ENCODE measurements around the gene NRL.

- TF ChIP-seq, protein P1, sequence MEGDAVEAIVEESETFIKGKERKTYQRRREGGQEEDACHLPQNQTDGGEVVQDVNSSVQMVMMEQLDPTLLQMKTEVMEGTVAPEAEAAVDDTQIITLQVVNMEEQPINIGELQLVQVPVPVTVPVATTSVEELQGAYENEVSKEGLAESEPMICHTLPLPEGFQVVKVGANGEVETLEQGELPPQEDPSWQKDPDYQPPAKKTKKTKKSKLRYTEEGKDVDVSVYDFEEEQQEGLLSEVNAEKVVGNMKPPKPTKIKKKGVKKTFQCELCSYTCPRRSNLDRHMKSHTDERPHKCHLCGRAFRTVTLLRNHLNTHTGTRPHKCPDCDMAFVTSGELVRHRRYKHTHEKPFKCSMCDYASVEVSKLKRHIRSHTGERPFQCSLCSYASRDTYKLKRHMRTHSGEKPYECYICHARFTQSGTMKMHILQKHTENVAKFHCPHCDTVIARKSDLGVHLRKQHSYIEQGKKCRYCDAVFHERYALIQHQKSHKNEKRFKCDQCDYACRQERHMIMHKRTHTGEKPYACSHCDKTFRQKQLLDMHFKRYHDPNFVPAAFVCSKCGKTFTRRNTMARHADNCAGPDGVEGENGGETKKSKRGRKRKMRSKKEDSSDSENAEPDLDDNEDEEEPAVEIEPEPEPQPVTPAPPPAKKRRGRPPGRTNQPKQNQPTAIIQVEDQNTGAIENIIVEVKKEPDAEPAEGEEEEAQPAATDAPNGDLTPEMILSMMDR (IDR thresholded peaks at IDR 0.05 in 2 of 3, conservative IDR thresholded peaks at IDR 0.05 in 1 of 3; ENCODE audit: borderline replicate concordance in 1 of 3, insufficient read depth in 1 of 3, low read depth in 2 of 3, low read length in 2 of 3): no peak
- TF ChIP-seq EZH2phosphoT487 (IDR thresholded peaks at IDR 0.05; ENCODE audit: borderline replicate concordance): no peak
Measured at GRCh38 chr14:24110060-24110459, 4.7 kb downstream of the NRL start.

Data from HCT116 (cell line).